Hair follicle dermal papilla cell (primary cell): Measurements from ENCODE around the gene PKMYT1. TPM values are rescaled to one million over a fixed set of nuclear protein-coding genes. Genes with fewer than 3 reads are reported as not detected.

Experiments
- small RNA-seq: library from RNA; depleted of rRNA; stranded (forward); fragments of <200 nt; gene quantifications from one replicate; pipeline ENCODE3, GENCODE V24; 2012
- total RNA-seq: library from RNA; depleted of rRNA; stranded (reverse); fragments of >200 nt; gene quantifications from 2 replicates; pipeline ENCODE4 v1.2.3, GENCODE V29; 2012

Gene PKMYT1
- total RNA-seq: 1.9 and 2.2 TPM in 2 replicates

DNA sequence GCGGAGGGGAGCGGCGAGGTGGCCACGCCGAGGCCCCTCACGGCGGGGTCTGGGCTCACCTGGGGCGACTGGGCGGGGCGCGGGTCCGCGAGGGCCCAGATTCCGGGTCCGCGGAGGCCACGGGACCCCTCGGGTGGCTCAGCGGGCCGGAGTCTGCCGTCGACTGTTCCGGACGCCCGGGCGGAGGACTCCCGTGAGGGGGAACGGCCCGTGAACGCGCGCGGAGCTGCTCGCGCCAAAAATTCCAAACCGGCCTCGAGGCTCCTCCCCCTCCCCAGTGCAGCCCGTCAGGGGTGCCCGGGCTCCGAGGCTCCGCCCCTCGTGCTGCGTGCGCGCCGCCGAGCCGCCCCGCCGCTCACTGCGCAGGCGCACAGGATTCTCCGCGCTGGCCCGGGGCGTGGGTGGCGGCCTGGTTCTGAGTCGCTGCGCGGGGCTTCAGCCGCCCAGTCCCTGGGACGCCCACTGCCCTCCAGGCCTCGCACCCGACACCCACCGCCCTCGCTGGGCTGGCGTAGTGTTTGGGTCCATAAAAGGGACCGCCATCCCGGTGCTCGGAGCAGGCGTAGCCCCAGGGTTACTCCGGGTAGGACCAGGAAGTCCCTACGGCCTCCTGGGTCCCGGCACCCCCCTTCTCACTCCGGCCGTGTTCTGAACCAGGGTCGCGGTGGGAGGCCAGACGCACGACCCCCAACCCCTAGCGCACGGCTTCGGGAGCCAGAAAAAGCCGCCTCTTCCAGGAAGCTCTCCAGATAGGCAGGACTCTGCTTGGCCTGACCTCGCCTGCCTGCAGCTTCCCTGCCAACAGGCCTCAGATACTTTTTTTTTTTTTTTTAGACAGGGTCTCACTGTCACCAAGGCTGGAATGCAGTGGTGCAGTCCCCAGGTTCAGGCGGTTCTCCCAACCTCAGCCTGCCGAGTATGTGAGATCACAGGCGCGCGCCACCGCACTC, at the start of gene PKMYT1:
PKMYT1 (minus strand) TSS at position 220 of the 950 bp plus-strand sequence. CDS start 789 bp downstream, outside the sequence.

GRCh38 chr16:3023669-3024478, 43.6 kb upstream of the PKMYT1 start, which contains the start of the genes HCFC1R1 and THOC6:
Gene HCFC1R1 (minus strand): TSS chr16:3023942. CDS start chr16:3023941, 1 bp downstream.
Gene THOC6 (plus strand): TSS chr16:3024035. CDS start chr16:3024327, 292 bp downstream.

DNA sequence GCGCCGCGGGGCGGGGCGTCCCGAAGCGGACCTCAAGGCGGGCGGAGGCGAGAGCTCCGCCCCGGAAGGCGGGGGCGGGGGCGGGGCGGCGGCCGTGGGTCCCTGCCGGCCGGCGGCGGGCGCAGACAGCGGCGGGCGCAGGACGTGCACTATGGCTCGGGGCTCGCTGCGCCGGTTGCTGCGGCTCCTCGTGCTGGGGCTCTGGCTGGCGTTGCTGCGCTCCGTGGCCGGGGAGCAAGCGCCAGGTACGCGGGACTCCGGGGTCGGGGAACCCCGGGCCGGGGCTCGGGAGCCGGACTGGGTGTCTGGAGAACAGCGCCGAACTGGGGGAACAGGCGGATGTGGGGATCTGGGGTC, 40.0 kb upstream of the PKMYT1 start, which contains the start of gene TNFRSF12A:
TNFRSF12A (plus strand) TSS at position 122 of the 357 bp plus-strand sequence; CDS start at position 152, 30 bp downstream.

GRCh38 chr16:3017794-3018506, 37.7 kb upstream of the PKMYT1 start, which contains the start of gene CLDN6:
Gene CLDN6 (minus strand): TSS chr16:3018183. CDS start chr16:3016021, 2,162 bp downstream.

GRCh38 chr16:3012828-3013420, 32.7 kb upstream of the PKMYT1 start, which contains the start of gene CLDN9:
Gene CLDN9 (plus strand): TSS chr16:3012923. CDS start chr16:3013363, 440 bp downstream.

GRCh38 chr16:2968738-2969544, 11.3 kb downstream of the PKMYT1 start, which contains the start of gene PAQR4:
Gene PAQR4 (plus strand): TSS chr16:2969348. CDS start chr16:2969675, 327 bp downstream.

GRCh38 chr16:2963723-2964474, 16.3 kb downstream of the PKMYT1 start, which contains the start of gene KREMEN2:
Gene KREMEN2 (plus strand): TSS chr16:2964275. CDS start chr16:2964521, 246 bp downstream.

Small RNAs within 50 kb of the gene (small RNA-seq; reads per million reads assigned to genes)
- gene LINC00514: not detected

Other genes with a start within 250 kb of the PKMYT1 start
- 76.7 and 80.9 TPM in 2 replicates for gene SRRM2, start 227.8 kb downstream of the PKMYT1 start, total RNA-seq
- 177 and 362 TPM in 2 replicates for gene ELOB, start 203.2 kb downstream of the PKMYT1 start, total RNA-seq
- not detected in 2 replicates for gene PRSS33, start 192.9 kb downstream of the PKMYT1 start, total RNA-seq
- gene PRSS41, start 182.0 kb downstream of the PKMYT1 start, total RNA-seq: not detected in 2 replicates
- 0.49 TPM in 1 of 2 replicates, not detected in the other for gene PRSS21, start 163.2 kb downstream of the PKMYT1 start, total RNA-seq
- gene ZG16B, start 150.1 kb downstream of the PKMYT1 start, total RNA-seq: not detected in 2 replicates
- gene PRSS22, start 122.3 kb downstream of the PKMYT1 start, total RNA-seq: not detected in 2 replicates
- gene FLYWCH2, start 97.2 kb downstream of the PKMYT1 start, total RNA-seq: 45.9 and 60.1 TPM in 2 replicates
- 33.8 and 34.7 TPM in 2 replicates for gene FLYWCH1, start 68.5 kb downstream of the PKMYT1 start, total RNA-seq
- gene KREMEN2, start 16.2 kb downstream of the PKMYT1 start, total RNA-seq: not detected in 2 replicates
- 2.6 and 3.3 TPM in 2 replicates for gene PAQR4, start 11.1 kb downstream of the PKMYT1 start, total RNA-seq
- not detected in 2 replicates for gene CLDN9, start 32.5 kb upstream of the PKMYT1 start, total RNA-seq
- 0.12 and 0.16 TPM in 2 replicates for gene CLDN6, start 37.7 kb upstream of the PKMYT1 start, total RNA-seq
- 189 and 267 TPM in 2 replicates for gene TNFRSF12A, start 39.9 kb upstream of the PKMYT1 start, total RNA-seq
- gene HCFC1R1, start 43.5 kb upstream of the PKMYT1 start, total RNA-seq: 36.1 and 43.3 TPM in 2 replicates
- 32.0 and 35.0 TPM in 2 replicates for gene THOC6, start 43.6 kb upstream of the PKMYT1 start, total RNA-seq
- not detected in 2 replicates for gene BICDL2, start 56.5 kb upstream of the PKMYT1 start, total RNA-seq
- gene MMP25, start 66.1 kb upstream of the PKMYT1 start, total RNA-seq: 0.12 and 0.16 TPM in 2 replicates
- gene IL32, start 85.2 kb upstream of the PKMYT1 start, total RNA-seq: 0.36 and 3.4 TPM in 2 replicates
- not detected in 2 replicates for gene ZSCAN10, start 118.8 kb upstream of the PKMYT1 start, total RNA-seq
- gene ZNF205, start 132.1 kb upstream of the PKMYT1 start, total RNA-seq: 19.8 and 21.1 TPM in 2 replicates
- 10.1 and 11.7 TPM in 2 replicates for gene ZNF213, start 154.6 kb upstream of the PKMYT1 start, total RNA-seq
- gene OR1F1, start 207.8 kb upstream of the PKMYT1 start, total RNA-seq: not detected in 2 replicates